ENCODE results near the gene STK39. TPM values are rescaled to one million over a fixed set of nuclear protein-coding genes. Genes with fewer than 3 reads are reported as not detected.
"Not testable (repeated sequence)": the region's sequence is repeated elsewhere in the genome, so short reads cannot be mapped to it uniquely, and the experiment has no call there.

Gene STK39
- total RNA-seq, 2 donors from 2014 or later = 50.4 to 53.2 TPM

DNA sequence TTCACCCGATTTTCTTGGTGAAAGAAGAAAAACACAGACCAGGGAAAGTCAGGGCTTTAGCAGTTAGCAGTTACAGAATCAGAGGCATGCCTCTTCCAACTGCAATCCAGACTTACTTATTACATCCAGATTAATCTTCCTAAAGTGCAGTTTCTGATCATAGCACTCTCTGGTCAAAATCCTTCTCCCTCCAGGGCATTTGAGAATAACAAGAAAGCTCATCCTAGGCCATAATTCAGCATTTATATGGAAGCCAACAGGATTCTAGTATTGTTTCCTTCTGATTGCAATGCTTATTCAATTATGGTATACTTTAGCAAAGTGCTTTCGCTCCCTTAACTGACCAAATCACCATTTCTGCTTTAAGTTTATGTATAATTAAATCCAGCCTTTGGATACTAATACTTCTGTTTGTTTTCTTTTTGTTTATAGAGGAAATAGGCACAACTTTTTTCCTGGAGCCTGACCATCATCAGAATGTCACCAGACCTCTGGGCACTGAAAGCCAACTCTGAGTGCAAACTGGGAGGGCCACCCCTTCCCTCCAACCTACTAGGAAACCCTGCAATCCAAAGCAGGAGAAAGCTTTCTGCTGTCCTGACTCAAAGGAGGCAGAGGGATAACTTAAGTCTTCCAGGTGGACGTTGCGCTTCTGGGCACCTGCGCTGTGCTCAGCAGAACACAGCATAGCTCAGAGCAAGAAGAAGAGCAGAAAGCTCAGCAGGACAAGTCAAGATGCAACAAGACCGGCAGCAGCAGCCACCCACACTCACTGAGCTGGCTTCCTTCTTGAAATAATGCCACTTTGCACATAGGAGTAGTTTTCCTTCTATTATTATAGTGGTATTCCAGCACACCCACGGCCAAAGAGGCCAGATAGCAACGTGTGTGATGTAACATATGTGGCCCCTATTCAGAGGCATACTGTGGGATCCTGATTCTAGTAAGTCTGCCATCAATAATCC is 99.3 kb downstream of the STK39 start:
- intact Hi-C loops (cut with DNase I, micrococcal nuclease) = no loop called here
- no peak for ATAC-seq
- no peak for DNase-seq

DNA sequence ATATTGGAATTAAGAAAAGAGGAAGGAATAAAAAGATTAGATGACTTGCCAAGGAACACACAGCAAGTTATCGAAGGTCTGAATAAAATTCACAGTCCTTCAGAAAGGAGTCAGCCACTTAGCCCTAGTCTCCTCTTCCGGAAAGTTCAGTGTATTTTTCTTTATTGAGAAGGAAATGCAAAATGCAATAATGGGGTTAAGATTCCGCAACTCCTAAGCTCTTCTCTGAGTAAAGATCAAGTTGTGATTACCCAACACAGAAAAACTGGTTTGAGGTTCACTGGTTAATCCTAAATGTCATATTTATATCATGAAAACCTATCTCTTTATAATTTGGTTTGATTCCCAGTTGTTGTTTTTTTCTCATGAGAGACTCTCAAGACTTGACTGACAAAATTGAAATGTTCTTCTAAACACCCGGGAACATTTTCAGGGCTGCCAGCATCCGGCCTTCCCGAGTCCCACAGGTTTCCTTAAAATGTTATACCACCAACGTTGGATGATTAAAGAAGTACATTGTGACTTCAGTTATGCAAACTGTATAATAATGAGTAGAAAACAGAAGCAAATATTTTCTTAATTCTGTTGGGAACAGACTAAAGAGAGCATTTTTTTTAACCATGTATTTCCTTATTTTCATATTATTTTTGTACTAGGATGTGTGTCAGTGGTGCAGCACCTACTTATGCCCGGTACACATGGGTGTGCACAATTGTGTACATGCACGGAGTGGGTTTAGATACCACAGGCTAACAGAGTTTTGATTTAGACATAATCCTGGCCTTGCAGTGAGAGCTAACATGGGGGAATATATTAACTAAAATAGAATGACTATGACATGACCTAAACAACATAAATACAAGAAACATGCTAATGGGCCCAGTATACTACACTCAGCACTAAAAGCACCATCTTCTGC is 100.2 kb downstream of the STK39 start:
- ATAC-seq = no peak
- intact Hi-C loops (cut with DNase I, micrococcal nuclease) = no loop called here

DNA sequence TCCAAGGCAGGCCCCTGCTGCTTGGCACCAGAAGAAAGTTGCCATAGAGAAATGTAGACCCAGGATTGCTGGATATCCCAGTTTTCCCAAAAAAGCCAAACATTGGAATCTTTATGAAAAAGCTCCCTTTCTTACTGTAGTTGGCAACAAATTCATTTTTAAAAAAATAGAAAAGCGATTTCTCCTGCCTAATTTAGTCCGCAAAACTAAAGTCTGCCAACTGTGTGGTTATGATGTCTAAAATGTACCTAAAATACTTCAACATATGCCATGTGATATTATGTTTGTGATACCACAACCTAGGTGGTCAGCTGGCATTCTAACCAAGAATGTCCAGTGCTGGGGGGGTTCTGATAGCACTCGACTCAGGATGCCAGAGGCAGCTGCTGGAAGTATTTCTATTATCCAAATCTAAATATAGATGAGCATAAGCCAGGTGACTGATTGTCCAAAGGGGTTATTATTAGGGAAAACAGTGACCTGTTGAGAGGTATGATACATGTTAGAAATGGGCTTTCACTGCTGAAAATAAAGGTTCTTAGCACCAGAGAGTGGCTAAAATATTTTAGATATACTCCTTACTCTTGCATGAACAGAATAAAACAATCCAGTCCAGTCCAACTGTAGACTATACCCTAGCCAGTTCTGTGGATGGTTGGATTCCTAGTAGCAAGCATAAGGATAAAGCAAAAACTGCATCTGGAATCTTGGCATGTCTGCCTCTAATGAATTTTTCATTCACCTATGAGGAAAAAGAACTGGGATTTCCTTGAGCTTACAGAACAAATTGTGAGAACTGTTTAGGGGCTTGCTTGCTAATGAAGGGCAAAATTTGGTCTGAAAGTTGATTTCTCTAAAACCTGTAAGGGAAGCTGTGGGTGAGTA is 101.7 kb downstream of the STK39 start:
- ATAC-seq (no peak), DNase-seq (no peak)
- intact Hi-C loops (cut with DNase I, micrococcal nuclease) = no loop called here

More for the DNA sequence above, 100.2 kb downstream of the STK39 start:
- DNase-seq = no peak

DNA sequence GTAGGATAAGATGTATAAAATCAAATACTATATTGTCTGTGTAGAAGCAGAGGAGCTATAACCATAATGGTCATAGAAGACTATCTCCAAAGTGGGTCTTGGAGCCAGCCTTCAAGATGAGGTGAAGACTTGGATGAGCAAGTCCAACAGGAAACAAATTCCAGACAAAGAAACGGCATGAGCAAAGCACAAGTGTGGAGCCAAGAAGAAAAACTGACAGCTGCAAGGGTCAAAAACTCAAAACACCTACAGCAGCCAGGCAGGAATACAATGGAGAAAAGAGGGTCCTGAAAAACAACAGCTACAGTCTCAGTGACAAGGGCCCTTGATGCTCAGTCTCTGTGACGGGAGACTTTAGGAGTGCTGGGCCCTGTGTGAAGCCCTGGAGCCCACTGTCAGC is 102.4 kb downstream of the STK39 start:
- intact Hi-C loops (cut with DNase I, micrococcal nuclease) = no loop called here
- ATAC-seq (no peak), DNase-seq (no peak)

DNA sequence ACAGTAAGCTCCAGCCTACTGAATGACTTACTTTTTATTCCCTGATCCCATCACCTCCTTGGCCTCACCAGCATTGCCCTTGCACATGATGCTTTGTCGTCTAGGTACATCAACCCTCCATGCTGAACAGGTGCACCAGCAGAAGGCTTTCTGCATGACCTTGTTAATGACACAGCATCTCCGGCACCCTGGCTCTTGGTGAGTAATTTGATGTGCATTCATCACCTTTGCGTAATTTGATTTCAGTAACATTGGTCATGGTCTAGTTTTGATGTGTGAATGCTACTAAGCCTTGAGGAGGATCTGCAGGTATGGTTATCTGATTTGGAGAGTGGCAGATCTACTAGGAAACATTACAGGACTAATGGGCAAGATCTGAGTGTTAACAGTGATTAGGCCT is 103.6 kb downstream of the STK39 start:
- no peak for DNase-seq
- intact Hi-C loops (cut with DNase I, micrococcal nuclease) = no loop called here
- ATAC-seq = no peak

DNA sequence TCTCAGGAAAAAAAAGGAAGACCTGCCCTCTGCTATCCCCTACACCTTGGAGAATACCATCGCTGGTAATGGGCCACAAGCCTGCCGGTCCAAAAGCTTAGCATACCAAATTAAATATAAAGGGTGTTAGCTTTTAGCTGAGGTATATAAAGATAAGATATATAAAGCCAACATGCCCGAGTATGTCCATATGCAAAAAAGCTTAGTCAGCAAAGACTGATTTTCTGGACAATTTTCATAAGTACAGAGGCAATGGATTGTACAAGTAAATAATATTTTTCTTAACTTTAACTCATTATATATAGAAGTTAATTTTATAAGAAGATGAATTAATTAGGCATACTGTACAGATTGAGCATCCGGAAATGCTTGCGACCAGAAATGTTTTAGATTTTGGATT is 106.5 kb downstream of the STK39 start:
- no peak for DNase-seq
- no peak for ATAC-seq
- intact Hi-C loops (cut with DNase I, micrococcal nuclease) = no loop called here

DNA sequence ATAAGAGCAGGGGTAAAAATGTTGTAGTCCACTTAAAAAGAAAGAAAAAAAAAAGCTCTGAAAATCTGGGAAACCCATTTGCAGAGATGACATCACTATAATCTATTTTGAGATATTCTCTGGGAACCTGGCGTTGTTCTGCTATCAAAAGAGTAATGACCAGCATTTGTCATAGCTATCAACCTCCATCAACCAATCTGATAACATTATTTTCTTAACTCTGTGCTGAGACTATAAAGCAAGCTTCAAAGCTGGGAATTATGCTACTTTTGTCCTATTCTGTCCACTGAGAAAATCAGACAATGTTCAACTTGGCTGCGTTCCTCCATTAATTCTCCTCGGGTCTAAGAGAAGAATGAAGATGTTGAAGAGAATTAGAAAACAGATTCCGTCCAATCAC is 107.5 kb downstream of the STK39 start:
- ATAC-seq (no peak), DNase-seq (no peak)
- intact Hi-C loops (cut with DNase I, micrococcal nuclease) = no loop called here

DNA sequence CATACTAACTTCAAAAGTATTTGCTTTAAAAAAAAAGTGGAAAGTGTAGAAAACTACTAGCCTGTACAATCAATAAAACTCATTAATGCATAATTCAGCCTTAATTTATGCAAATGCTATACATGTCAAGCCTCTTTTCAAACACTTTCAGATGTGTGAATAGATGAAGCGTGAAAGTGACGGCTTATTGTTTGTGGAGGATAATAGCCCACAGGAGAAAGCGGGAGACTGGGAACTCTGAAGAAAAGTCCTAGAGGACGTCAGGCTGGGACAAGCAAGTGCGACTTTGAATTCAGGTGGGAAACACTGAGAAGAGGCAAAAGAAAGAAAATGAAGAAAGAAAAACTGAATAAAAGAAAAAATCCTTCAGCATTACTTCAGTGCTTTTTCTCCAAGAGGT is 108.5 kb downstream of the STK39 start:
- intact Hi-C loops (cut with DNase I, micrococcal nuclease) = no loop called here
- ATAC-seq = no peak
- DNase-seq = no peak

DNA sequence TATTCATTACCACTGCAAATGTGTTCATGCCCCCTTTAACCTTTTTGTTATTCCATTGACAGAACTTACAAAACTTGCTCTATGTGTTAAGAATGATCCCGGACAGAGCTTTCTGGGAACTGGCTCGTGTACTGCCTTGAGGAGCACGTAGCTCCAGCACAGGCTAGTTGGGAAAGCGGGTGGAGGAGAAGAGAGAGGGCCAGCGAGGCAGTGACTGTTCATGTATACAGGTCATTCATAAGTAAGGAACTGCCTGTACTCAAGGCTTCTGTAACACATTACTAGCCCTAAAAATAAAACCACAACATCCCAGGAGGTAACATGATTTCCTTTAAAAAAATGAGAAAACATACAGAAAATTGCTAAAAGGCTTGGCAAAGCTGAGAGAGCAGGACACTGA is 109.0 kb downstream of the STK39 start:
- intact Hi-C loops (cut with DNase I, micrococcal nuclease) = no loop called here
- DNase-seq (peak in 1 of 2 donors; percentile 28), ATAC-seq (peak; percentile 32)

DNA sequence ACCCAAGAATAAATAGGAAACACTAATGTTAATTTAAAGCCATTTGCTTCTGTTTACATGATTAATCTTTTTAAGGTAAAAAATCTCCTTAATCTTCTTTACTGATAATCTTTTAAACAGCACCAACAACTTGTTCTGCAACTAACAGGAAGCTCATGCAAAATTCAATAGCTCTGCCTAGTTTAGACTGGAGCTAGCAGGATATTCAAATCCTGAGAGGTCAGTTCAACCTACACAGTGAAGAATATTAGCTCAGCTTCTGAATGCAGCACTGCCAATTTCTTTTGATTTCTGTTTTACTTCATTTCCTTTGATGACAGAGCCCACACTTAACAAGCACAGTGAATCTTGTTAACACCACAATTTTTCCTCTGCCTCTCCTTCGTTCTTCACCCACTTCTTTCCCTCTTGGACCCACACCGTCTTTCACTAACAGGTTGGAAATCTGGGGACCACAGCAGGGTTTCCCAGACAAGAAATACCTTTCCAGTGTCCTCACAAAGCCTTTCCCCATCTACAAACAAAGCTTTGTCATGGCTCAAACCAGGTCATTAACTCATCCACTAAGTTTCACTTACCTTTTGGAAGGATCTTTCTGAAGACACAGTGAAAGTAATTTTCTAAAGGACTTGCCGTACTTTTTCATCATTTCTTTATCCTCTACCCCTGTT is 109.8 kb downstream of the STK39 start:
- ATAC-seq (peak; percentile 77), DNase-seq (no peak)
- intact Hi-C loops (cut with DNase I, micrococcal nuclease) = no loop called here

DNA sequence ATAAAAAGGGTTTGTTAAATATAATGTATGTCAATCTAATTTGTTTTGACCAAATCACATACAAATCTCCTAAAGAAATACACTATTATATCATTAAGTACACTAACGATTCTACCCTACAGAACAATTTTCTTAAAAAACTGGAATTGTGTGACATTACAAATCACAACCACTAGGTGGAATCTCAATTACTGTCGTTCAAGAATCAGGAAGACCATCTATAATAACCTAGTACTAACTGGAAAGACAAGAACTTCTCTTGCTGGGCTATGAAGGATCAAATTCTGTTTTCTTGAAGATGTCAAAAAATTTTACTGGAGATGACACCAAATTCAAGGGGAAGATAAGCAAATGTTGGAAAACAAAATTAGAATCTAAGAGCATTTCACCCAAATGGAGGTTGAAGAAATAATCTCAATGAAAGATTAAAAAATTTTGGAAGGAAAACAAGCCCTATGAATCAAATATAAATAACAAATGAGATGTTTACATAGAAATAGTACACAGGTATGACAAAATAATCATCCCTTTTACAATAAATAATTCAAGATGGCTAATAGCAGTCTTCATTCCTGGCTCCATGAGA is 110.9 kb downstream of the STK39 start:
- DNase-seq (no peak), ATAC-seq (peak; percentile 65)
- intact Hi-C loops (cut with DNase I, micrococcal nuclease) = no loop called here

DNA sequence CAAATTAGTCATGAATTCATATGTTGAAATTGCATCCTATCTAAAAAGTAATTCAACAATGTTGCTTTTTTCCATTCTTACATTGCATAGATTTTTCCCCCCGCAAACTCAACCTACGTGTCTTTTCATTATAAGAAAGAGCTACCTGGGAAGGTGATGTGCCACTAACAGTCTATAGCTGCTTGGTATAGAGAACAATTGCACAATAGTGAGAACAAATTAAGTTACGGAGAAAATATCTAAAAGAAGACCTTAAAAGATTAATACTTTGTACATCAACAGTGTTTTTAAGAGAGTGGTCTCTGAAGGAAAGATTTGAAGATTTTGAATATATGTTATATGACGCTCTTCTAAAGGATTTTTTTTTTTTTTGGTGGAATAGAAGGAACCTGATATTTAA is 111.8 kb downstream of the STK39 start:
- no peak for ATAC-seq
- DNase-seq = no peak
- intact Hi-C loops (cut with DNase I, micrococcal nuclease) = no loop called here

DNA sequence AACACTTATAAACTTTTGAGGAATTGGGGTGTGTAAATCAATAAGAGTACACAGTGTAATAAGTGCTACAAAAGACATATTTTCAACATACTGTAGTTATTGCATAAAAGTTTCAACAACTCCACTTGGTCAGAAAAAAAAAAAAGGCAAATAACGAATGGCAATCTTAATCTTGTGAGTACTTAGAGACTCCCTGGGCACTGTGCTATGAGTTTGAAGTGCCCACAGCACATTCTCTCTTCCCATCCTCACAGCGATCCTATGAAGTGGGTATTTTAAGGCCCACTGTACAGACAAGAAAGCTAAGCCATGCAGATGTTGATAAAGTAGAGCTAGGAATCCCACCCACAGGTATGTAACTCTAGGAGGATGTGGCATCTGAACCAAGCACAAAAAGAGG is 112.3 kb downstream of the STK39 start:
- ATAC-seq (no peak), DNase-seq (no peak)
- intact Hi-C loops (cut with DNase I, micrococcal nuclease) = no loop called here

DNA sequence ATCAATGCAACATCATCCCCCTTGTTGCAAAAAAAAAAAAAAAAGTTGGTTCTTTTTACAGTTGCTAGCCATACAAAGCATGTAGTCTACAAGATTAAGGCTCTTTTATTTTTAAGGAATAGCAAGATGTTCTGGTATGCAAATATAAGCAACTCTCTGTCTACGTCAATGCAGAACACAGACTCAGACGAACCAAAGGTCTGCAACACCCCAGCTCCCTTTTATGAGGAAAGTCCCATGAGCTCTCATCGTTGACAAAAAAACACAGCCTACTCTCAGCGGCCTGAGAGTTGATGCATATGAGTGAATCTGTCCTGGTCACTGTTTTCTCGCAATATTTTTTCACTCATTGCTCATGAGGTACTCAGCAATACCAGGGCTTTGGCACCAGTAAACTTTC is 112.9 kb downstream of the STK39 start:
- no peak for ATAC-seq

DNA sequence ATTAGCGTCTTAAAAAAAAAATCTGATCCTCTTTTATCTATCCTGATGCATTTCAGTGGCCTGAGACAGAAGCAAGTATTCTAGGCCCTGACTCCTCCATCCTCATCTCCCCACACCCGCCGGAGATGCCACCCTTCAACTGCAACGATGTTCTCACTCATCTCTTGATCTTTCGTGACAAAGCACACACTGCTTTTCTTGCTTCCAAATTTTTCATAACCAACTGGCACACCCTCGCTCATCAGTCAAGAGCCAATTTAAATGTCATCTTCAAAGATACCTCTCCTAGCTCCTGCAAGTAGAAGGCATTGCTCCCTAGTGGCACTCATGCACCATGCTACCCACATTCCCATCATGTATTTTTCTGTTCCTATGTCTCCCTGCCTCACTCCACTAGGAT is 115.0 kb downstream of the STK39 start:
- ATAC-seq = no peak
- intact Hi-C loops (cut with DNase I, micrococcal nuclease) = no loop called here
- DNase-seq = no peak

More for the DNA sequence above, 112.9 kb downstream of the STK39 start:
- intact Hi-C loops (cut with DNase I, micrococcal nuclease) = no loop called here
- no peak for DNase-seq

DNA sequence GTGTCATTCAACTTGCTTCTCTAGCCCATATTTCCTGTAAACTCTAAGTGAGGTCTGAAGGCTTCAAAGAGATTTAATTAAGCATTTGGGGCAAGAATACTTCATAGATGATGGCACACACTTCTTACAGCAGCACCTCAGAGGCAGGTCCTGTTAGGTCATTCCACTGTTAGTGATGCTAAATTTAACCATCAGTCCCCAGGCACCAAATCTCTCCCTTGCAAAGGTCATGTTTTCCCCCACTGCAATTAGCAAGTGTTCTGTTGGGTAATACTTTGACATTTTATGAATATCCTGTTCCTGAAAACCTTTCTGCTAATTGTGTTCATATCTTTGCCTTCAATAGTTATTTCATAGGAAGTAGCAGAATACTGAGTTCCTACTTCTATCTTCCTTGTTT is 117.0 kb downstream of the STK39 start:
- no peak for DNase-seq
- ATAC-seq = no peak
- intact Hi-C loops (cut with DNase I, micrococcal nuclease) = no loop called here

DNA sequence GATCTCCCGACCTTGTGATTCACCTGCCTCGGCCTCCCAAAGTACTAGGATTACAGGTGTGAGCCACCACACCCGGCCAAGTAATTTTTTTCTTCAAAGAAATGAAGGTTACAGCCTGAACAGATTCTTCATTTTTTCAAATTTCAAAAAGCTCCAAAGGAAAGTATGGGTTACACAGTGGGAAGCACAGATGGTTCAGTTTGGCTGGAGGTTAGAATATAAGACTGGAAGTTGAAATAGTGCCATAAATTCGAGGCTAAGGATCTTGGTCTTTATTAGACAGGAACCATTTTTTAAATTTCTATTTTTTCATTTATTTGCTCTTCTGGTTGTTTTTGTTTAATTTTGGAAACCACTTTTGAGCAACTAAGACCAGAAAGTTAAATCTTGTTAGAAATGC is 120.0 kb downstream of the STK39 start:
- ATAC-seq = no peak
- intact Hi-C loops (cut with DNase I, micrococcal nuclease) = no loop called here
- DNase-seq = no peak

DNA sequence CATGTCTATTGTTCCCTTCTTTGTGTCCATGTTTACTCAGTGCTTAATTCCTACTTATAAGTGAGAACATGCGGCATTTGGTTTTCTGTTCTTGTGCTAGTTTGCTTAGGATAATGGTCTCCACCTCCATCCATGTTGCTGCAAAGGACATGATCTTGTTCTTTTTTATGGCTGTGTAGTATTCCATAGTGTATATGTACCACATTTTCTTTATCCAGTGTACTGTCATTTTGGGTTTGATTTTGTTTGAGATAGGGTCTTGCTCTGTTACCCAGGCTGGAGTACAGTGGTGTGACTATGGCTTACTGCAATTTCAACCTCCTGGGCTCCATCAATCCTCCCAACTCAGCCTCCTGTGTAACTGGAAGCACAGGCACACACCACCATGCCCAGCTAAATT is 125.2 kb downstream of the STK39 start:
- ATAC-seq; DNase-seq; intact Hi-C loops (cut with DNase I, micrococcal nuclease): not testable (repeated sequence)
